HCT116 (cell line): ENCODE measurements around the gene METTL18. TPM values are rescaled to one million over a fixed set of nuclear protein-coding genes. Genes with fewer than 3 reads are reported as not detected.

ENCODE experiments used
- ATAC-seq: fragments of 200-7000 bp; cut with Tn5 transposase; 2 replicates; pipeline ENCODE4 v1.9.1; 2020; ENCODE audit warnings: mild to moderate bottlenecking, moderate library complexity
- BruUV-seq: library from RNA; stranded (reverse); fragments of 400-500 nt; replicated peaks from 2 replicates; lab custom pipeline; 2021; lab: Mats Ljungman, UMichigan
- CTCF ChIA-PET: fragments of 300-600 bp; sonication (Branson Sonifier 250); formaldehyde crosslinking; loops from one replicate; lab custom pipeline; 2021; ENCODE audit warnings: antibody characterized with exemption; lab: Charles Lee
- POLR2A ChIA-PET: fragments of 300-600, 350-600 bp; sonication (Branson Sonifier 250); formaldehyde crosslinking; loops from one replicate; lab custom pipeline; 2021; ENCODE audit warnings: antibody characterized with exemption; lab: Charles Lee
- RAD21 ChIA-PET, 2 experiments: fragments of 300-600 bp; sonication (Branson Sonifier 250); formaldehyde crosslinking; loops; one replicate each; lab custom pipeline; 2023; ENCODE audit warnings: low total read pairs in 2 of 2; ENCODE audit not compliant: uncharacterized antibody in 2 of 2, unreplicated experiment in 2 of 2, low non-redundant PET in 1 of 2; lab: Charles Lee
- DNase-seq: peaks from one replicate; pipeline ENCODE4 v3.0.0-alpha.2; 2010; ENCODE audit warnings: low read depth, low spot score
- H2AFZ ChIP-seq: fragments of 200-600 bp; shearing (Covaris generic), sonication (generic); 2 replicates; pipeline ENCODE4 v1.6.1; 2017; ENCODE audit warnings: low read depth, mixed run types, mixed read lengths, antibody characterized with exemption, low read length; ENCODE audit not compliant: poor library complexity, severe bottlenecking
- H3K27ac ChIP-seq: 2 replicates; pipeline ENCODE4 v1.5.1; 2012; ENCODE audit warnings: low read depth, low read length
- H3K27me3 ChIP-seq: fragments of 200-600 bp; sonication (generic); 2 replicates; pipeline ENCODE4 v1.6.1; 2016; ENCODE audit warnings: mixed run types, low read length, mixed read lengths; ENCODE audit not compliant: insufficient read depth
- H3K36me3 ChIP-seq, 2 experiments: fragments of 200-500 bp in 1 of 2; fragments of 200-600 bp in 1 of 2; sonication (Bioruptor generic) in 1 of 2; sonication (generic) in 1 of 2; 2 replicates each; pipeline versions ENCODE4 v1.5.1 to v1.6.1; 2014 to 2016; ENCODE audit warnings: low read length in 2 of 2, inconsistent platforms in 1 of 2, mixed read lengths in 1 of 2, mixed run types in 1 of 2; ENCODE audit not compliant: insufficient read depth in 2 of 2, control insufficient read depth in 1 of 2
- H3K4me1 ChIP-seq, 2 experiments: fragments of 200-600 bp in 1 of 2; sonication (generic) in 1 of 2; 2 replicates each; pipeline versions ENCODE4 v1.5.1 to v1.6.1; 2012 to 2017; ENCODE audit warnings: low read length in 2 of 2, inconsistent platforms in 1 of 2, mild to moderate bottlenecking in 1 of 2, mixed read lengths in 1 of 2, mixed run types in 1 of 2, moderate library complexity in 1 of 2; ENCODE audit not compliant: insufficient read depth in 2 of 2, control insufficient read depth in 1 of 2
- H3K4me2 ChIP-seq: fragments of 200-600 bp; sonication (generic); 2 replicates; pipeline ENCODE4 v1.6.1; 2017; ENCODE audit warnings: mixed run types, low read length, mixed read lengths
- H3K4me3 ChIP-seq, 2 experiments: fragments of 200-600 bp in 1 of 2; sonication (generic) in 1 of 2; replicated peaks in 1 of 2; 2 replicates each; pipeline ENCODE4 v1.5.1; 2011 to 2016; ENCODE audit warnings: low read length in 2 of 2, control low read depth in 1 of 2, low read depth in 1 of 2, mild to moderate bottlenecking in 1 of 2, mixed read lengths in 1 of 2, mixed run types in 1 of 2
- H3K79me2 ChIP-seq: fragments of 200-600 bp; sonication (generic); 2 replicates; pipeline ENCODE4 v1.6.1; 2017; ENCODE audit warnings: mild to moderate bottlenecking, mixed run types, low read length, moderate library complexity, mixed read lengths; ENCODE audit not compliant: insufficient read depth
- H3K9ac ChIP-seq: fragments of 200-600 bp; sonication (generic); 2 replicates; pipeline ENCODE4 v1.6.1; 2016; ENCODE audit warnings: low read length, mixed read lengths
- H3K9me2 ChIP-seq: fragments of 200-600 bp; sonication (generic), shearing (Covaris generic); 2 replicates; pipeline ENCODE4 v1.6.1; 2017; ENCODE audit warnings: mixed run types, mild to moderate bottlenecking, moderate library complexity; ENCODE audit not compliant: insufficient read depth
- H3K9me3 ChIP-seq, 2 experiments: fragments of 200-500 bp in 1 of 2; fragments of 200-600 bp in 1 of 2; sonication (Bioruptor generic) in 1 of 2; sonication (generic) in 1 of 2; 2 replicates each; pipeline ENCODE4 v1.6.1; 2014 to 2017; ENCODE audit warnings: low read length in 2 of 2, mixed read lengths in 2 of 2, inconsistent platforms in 1 of 2, low read depth in 1 of 2, mild to moderate bottlenecking in 1 of 2, mixed run types in 1 of 2, moderate library complexity in 1 of 2; ENCODE audit not compliant: control insufficient read depth in 1 of 2, insufficient read depth in 1 of 2
- H4K20me1 ChIP-seq: fragments of 200-600 bp; sonication (generic), shearing (Covaris generic); 2 replicates; pipeline ENCODE4 v1.6.1; 2017; ENCODE audit warnings: mixed run types, mild to moderate bottlenecking, moderate library complexity; ENCODE audit not compliant: insufficient read depth
- CBX3 ChIP-seq: IDR thresholded peaks from 2 replicates; pipeline ENCODE4 v1.6.1; 2012; ENCODE audit warnings: low read depth
- CTCF ChIP-seq, 3 experiments: fragments of 200-600 bp in 1 of 3; sonication (generic) in 1 of 3; IDR thresholded peaks in 2 of 3; conservative IDR thresholded peaks in 1 of 3; 2 replicates each; pipeline ENCODE4 v1.5.1; 2012 to 2017; ENCODE audit warnings: low read depth in 2 of 3, low read length in 2 of 3, antibody characterized with exemption in 1 of 3, borderline replicate concordance in 1 of 3, control low read depth in 1 of 3, mild to moderate bottlenecking in 1 of 3, mixed read lengths in 1 of 3, mixed run types in 1 of 3, moderate library complexity in 1 of 3; ENCODE audit not compliant: insufficient read depth in 1 of 3
- EGR1 ChIP-seq: IDR thresholded peaks from 2 replicates; pipeline ENCODE4 v1.6.1; 2012; ENCODE audit warnings: low read depth
- ELF1 ChIP-seq: IDR thresholded peaks from 2 replicates; pipeline ENCODE4 v1.6.1; 2012; ENCODE audit warnings: low read depth, borderline replicate concordance
- EZH2 ChIP-seq: fragments of 200-600 bp; sonication (generic); IDR thresholded peaks from 2 replicates; pipeline ENCODE4 v1.6.1; 2017; ENCODE audit warnings: antibody characterized with exemption, mixed run types
- EZH2phosphoT487 ChIP-seq: fragments of 200-600 bp; IDR thresholded peaks from 2 replicates; pipeline ENCODE4 v1.6.1; 2018; ENCODE audit warnings: antibody characterized with exemption, borderline replicate concordance
- FOSL1 ChIP-seq: IDR thresholded peaks from 2 replicates; pipeline ENCODE4 v1.6.1; 2012; ENCODE audit warnings: low read depth
- JUND ChIP-seq: IDR thresholded peaks from 2 replicates; pipeline ENCODE4 v1.6.1; 2012
- POLR2AphosphoS5 ChIP-seq: IDR thresholded peaks from 2 replicates; pipeline ENCODE4 v1.6.1; 2011; ENCODE audit warnings: mild to moderate bottlenecking, low read depth, low read length, moderate library complexity
- RAD21 ChIP-seq: IDR thresholded peaks from 2 replicates; pipeline ENCODE4 v1.6.1; 2012; ENCODE audit warnings: low read depth, mild to moderate bottlenecking
- REST ChIP-seq: IDR thresholded peaks from 2 replicates; pipeline ENCODE4 v1.6.1; 2012; ENCODE audit warnings: low read depth
- SIN3A ChIP-seq: IDR thresholded peaks from 2 replicates; pipeline ENCODE4 v1.6.1; 2012; ENCODE audit warnings: low read depth
- SP1 ChIP-seq: IDR thresholded peaks from 2 replicates; pipeline ENCODE4 v1.6.1; 2012; ENCODE audit warnings: low read depth
- YY1 ChIP-seq: IDR thresholded peaks from 2 replicates; pipeline ENCODE4 v1.6.1; 2011; ENCODE audit warnings: low read length, low read depth, moderate library complexity, mild to moderate bottlenecking; ENCODE audit not compliant: insufficient replicate concordance; ENCODE audit errors: extremely low read depth
- ZBTB33 ChIP-seq: IDR thresholded peaks from 2 replicates; pipeline ENCODE4 v1.6.1; 2011; ENCODE audit warnings: mild to moderate bottlenecking, low read length, moderate library complexity; ENCODE audit not compliant: insufficient replicate concordance; ENCODE audit errors: extremely low read depth
- ZFX ChIP-seq: fragments of 450-650 bp; IDR thresholded peaks from 2 replicates; pipeline ENCODE4 v1.6.1; 2017
- intact Hi-C: fragments of 100-400 bp; cut with micrococcal nuclease; formaldehyde crosslinking; loops from 2 replicates; pipeline ENCODE4 v1.10.0; 2022
- total RNA-seq: library from RNA; stranded (reverse); gene quantifications from one replicate; pipeline ENCODE4 v1.2.1, GENCODE V29; 2021; ENCODE audit not compliant: unreplicated experiment

Gene METTL18
- total RNA-seq, 1 experiment from 2014 or later = 7.4 TPM

GRCh38 chr1:169779970-169780369, 14.7 kb downstream of the METTL18 start:
- Histone ChIP-seq H3K27me3 (no peaks in the 10 kb centered on the region), H4K20me1 (no peaks in the 10 kb centered on the region), H3K27ac (no peak overlapping the region), H3K36me3 (no peaks in the 10 kb centered on the region)
- RAD21 ChIA-PET = no interaction called here
- TF ChIP-seq YY1 (no peak), SIN3A (no peak), SP1 (no peak), RAD21 (no peak), FOSL1 (no peak), ZBTB33 (no peak), EZH2 (no peak), JUND (no peak), EGR1 (no peak), REST (no peak), CTCF (IDR thresholded peaks at IDR 0.05 in 2 of 3, conservative IDR thresholded peaks at IDR 0.05 in 1 of 3; ENCODE audit: borderline replicate concordance in 1 of 3, insufficient read depth in 1 of 3, low read depth in 2 of 3, low read length in 2 of 3) (no peak), POLR2AphosphoS5 (no peak), CBX3 (no peak), ZFX (no peak), EZH2phosphoT487 (no peak), ELF1 (no peak)
- TF ChIP-seq, all 23 proteins: peak for 0
- Histone ChIP-seq H3K9me3 (no peaks in the 10 kb centered on the region), H3K9me2 (no peaks in the 10 kb centered on the region), H3K4me3 (no peak overlapping the region), H3K4me2 (peak overlapping the region; percentile 59; the same call in 1 of the 2 replicates), H2AFZ (peak overlapping the region; percentile 13), H3K79me2 (no peaks in the 10 kb centered on the region), H3K9ac (no peak overlapping the region), H3K4me1 (peaks cover 14 to 49% of the 10 kb centered on the region in 2 experiments)
- intact Hi-C loops = no loop called here
- no TSS peak for BruUV-seq
- ChIA-PET CTCF (no interaction called here), POLR2A (no interaction called here)
- DNase-seq = no peak
- ATAC-seq = no peak
